Endothelial cell (in vitro differentiated cells): ENCODE measurements around the gene CNP. TPM values are rescaled to one million over a fixed set of nuclear protein-coding genes. Genes with fewer than 3 reads are reported as not detected.

Experiments
- DNase-seq: peaks from one replicate; pipeline ENCODE4 v3.0.0; 2021; ENCODE audit warnings: low spot score
- H3K27ac Mint-ChIP-seq: one replicate; pipeline ENCODE4 v1.8.0; 2021; ENCODE audit warnings: mixed read lengths, inconsistent platforms; ENCODE audit not compliant: unreplicated experiment
- H3K27me3 Mint-ChIP-seq: one replicate; pipeline ENCODE4 v1.8.0; 2021; ENCODE audit warnings: mild to moderate bottlenecking, moderate library complexity, mixed read lengths, inconsistent platforms; ENCODE audit not compliant: unreplicated experiment
- H3K36me3 Mint-ChIP-seq: one replicate; pipeline ENCODE4 v1.8.0; 2021; ENCODE audit warnings: mild to moderate bottlenecking, low read depth, mixed read lengths, inconsistent platforms; ENCODE audit not compliant: unreplicated experiment
- H3K4me1 Mint-ChIP-seq: one replicate; pipeline ENCODE4 v1.8.0; 2021; ENCODE audit warnings: mild to moderate bottlenecking, mixed read lengths, inconsistent platforms; ENCODE audit not compliant: unreplicated experiment
- H3K4me3 Mint-ChIP-seq: one replicate; pipeline ENCODE4 v1.8.0; 2021; ENCODE audit warnings: mild to moderate bottlenecking, mixed read lengths, inconsistent platforms; ENCODE audit not compliant: unreplicated experiment
- H3K9me3 Mint-ChIP-seq: one replicate; pipeline ENCODE4 v1.8.0; 2021; ENCODE audit warnings: mixed read lengths, inconsistent platforms; ENCODE audit not compliant: unreplicated experiment
- total RNA-seq: library from RNA; stranded (reverse); fragmentation: NEBNext Ultra II Directional; extraction: Animal tissue kit (Norgen Biotek cat#: 25700); gene quantifications from one replicate; pipeline ENCODE4 v1.2.1, GENCODE V29; 2021; ENCODE audit not compliant: unreplicated experiment
- TF ChIP-seq, protein P1 (sequence below): fragments of 200-600 bp; sonication (generic); IDR thresholded peaks from one replicate; pipeline ENCODE4 v1.5.0; 2021; ENCODE audit warnings: antibody characterized with exemption; ENCODE audit not compliant: unreplicated experiment

Gene CNP
- total RNA-seq, 1 donor from 2014 or later, result 82.1 TPM

DNA sequence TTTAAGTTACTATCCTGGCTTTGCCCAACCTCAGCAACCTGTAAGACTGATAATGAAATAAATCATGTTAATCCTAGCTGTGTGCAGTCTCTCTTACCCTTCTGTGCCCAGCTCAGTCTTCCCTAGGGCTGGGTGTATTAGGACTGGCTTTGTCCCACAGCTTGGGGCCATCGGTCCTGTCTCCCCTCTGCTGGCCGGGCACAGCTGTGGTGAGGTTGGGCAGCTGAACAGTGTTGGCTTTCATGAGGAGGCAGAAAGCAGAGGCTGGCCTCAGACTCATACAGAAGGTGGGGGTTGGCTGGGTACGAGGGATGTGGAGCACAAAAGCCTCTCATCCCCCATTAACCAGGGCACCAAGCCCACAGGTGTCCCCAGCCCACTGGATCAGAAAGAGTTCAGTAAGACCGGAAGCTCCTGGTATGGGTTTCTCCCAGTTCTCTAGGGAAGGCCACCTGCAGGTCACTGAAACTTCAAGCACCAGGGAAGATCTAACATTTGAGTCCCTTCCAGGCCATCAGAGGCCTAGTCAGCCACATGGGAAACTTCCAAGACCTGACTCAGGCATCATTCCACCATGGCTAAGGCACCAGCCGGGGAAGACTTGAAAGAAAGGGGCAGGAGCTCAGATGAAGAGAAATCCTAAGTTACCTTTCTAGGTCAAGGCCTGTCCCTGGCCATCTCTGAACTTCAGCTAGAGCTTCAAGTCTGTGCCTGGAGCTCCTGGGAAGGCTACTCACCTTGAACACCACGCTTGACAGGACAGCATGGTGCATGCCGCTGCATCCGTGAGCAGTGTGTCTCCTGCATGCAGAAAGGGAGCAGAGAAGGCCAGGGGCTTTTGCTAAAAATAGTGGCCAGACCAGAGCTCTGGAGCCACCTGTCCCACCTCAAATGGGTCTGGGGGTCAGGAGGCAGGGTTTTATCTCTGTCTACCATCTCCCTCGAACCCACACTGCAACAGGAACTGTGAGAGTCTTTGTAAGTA, 8.8 kb downstream of the CNP start:
- peaks cover 28% of the 10 kb centered on the region for H3K36me3 Mint-ChIP-seq
- peaks cover 2% of the 10 kb centered on the region for H3K27me3 Mint-ChIP-seq
- no peak overlapping the region for H3K27ac Mint-ChIP-seq
- no peaks in the 10 kb centered on the region for H3K9me3 Mint-ChIP-seq
- DNase-seq, result no peak
- H3K4me1 Mint-ChIP-seq, result peaks cover 5% of the 10 kb centered on the region
- TF ChIP-seq, protein P1, sequence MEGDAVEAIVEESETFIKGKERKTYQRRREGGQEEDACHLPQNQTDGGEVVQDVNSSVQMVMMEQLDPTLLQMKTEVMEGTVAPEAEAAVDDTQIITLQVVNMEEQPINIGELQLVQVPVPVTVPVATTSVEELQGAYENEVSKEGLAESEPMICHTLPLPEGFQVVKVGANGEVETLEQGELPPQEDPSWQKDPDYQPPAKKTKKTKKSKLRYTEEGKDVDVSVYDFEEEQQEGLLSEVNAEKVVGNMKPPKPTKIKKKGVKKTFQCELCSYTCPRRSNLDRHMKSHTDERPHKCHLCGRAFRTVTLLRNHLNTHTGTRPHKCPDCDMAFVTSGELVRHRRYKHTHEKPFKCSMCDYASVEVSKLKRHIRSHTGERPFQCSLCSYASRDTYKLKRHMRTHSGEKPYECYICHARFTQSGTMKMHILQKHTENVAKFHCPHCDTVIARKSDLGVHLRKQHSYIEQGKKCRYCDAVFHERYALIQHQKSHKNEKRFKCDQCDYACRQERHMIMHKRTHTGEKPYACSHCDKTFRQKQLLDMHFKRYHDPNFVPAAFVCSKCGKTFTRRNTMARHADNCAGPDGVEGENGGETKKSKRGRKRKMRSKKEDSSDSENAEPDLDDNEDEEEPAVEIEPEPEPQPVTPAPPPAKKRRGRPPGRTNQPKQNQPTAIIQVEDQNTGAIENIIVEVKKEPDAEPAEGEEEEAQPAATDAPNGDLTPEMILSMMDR, result no peak
- no peak overlapping the region for H3K4me3 Mint-ChIP-seq

DNA sequence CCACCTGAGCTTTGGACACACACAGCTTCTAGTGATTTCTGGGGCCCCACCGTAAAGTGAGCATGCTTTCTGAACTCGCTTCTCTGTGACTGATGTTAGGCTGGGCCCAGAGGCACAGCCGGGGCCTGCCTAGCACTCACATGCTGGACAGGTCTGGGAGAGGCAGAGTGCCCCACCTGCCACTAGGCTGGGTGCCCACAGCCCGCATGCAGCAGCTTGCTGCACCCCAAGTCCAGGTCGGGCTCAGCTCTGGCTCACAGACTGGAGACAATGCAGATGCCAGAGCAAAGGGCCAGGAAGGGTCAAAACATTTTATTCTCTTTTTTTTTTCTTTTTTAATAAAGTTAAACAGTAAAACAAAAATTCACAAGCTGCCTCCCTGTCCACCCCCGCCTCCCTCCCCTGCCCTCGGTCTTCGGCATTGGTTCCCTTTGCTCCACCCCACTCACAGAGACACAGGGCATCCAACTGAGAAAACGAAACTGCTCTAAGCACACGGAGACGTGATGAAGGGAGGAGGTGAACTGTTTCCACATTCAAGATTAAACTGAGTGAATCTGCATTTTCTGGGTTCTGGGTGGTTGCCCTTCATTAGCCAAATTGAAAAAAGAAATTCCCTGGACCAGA, 9.7 kb downstream of the CNP start:
- TF ChIP-seq, protein P1, result no peak
- no peak for DNase-seq
- H3K36me3 Mint-ChIP-seq, result peaks cover 25% of the 10 kb centered on the region
- H3K4me1 Mint-ChIP-seq, result peaks cover 3% of the 10 kb centered on the region
- no peaks in the 10 kb centered on the region for H3K9me3 Mint-ChIP-seq
- H3K27ac Mint-ChIP-seq, result no peak overlapping the region
- peak overlapping the region; percentile 13 for H3K4me3 Mint-ChIP-seq
- H3K27me3 Mint-ChIP-seq, result peaks cover 2% of the 10 kb centered on the region

DNA sequence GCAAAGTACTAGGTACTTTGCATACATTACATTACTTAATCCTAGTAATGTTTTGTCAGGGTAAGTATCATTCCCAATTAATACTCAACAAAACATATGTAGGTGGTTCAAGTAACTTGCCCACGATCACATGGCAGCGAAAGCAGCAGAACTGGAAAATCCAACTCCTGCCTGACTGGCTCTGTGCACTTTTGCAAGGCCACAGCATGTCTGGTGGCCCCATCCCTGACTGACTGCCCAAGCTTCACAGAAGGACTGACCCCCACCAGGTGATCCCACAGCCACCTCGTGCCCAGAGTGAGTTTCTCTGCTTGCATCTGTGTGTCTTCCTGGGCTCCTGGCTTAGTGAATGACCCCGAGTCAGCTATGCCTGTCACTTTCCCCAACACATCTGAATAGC, 11.4 kb downstream of the CNP start:
- H3K4me3 Mint-ChIP-seq, result no peak overlapping the region
- peaks cover 5% of the 10 kb centered on the region for H3K27me3 Mint-ChIP-seq
- no peaks in the 10 kb centered on the region for H3K4me1 Mint-ChIP-seq
- no peak for DNase-seq
- no peak overlapping the region for H3K27ac Mint-ChIP-seq
- TF ChIP-seq, protein P1, result no peak
- peaks cover 30% of the 10 kb centered on the region for H3K36me3 Mint-ChIP-seq
- H3K9me3 Mint-ChIP-seq, result no peaks in the 10 kb centered on the region

DNA sequence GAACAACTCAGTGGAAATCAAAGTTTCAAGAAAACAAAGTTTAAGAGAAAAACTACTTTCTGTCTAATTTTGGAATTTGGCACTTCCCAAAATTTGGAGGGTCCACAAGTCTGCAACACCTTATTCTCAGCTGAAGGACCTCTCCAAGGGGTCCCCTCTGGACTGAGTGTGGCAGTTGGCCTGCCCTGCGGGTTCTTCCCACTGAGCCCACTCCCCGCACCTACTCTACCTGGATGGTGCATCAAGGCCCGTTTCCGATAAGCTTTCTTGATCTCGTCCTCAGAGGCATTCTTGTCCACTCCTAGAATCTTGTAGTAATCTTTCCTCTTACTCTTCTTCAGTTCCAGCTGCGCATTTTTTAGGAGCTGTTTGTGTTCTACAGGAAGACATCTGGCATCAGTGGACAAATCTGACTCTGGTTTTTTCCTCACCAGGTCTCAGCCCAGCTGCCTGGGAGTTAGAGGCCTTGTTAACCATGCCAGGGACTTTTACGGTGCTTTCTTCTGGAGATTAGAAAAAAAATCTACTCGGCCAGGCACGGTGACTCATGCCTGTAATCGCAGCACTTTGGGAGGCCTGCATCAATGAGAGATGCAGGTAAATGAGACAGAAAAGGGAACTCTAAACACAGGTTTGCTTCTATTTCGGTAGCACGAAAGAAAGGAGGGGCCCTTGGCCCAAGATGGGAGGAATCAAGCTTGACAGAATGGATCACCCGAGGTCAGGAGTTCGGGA, 15.6 kb downstream of the CNP start:
- Mint-ChIP-seq H3K27ac (no peak overlapping the region), H3K4me3 (peak overlapping the region; percentile 72), H3K9me3 (no peaks in the 10 kb centered on the region), H3K36me3 (peaks cover 39% of the 10 kb centered on the region), H3K4me1 (peaks cover under 1% of the 10 kb centered on the region), H3K27me3 (peaks cover 3% of the 10 kb centered on the region)
- TF ChIP-seq, protein P1, result no peak
- no peak for DNase-seq
